Raji (cell line): ENCODE measurements around the gene TGFB1I1.

Source experiments
- POLR2A ChIP-seq: IDR thresholded peaks from 2 replicates; pipeline ENCODE4 v1.6.1; 2011; ENCODE audit warnings: low read depth, low read length, control low read depth; ENCODE audit not compliant: insufficient read depth

Gene TGFB1I1

DNA sequence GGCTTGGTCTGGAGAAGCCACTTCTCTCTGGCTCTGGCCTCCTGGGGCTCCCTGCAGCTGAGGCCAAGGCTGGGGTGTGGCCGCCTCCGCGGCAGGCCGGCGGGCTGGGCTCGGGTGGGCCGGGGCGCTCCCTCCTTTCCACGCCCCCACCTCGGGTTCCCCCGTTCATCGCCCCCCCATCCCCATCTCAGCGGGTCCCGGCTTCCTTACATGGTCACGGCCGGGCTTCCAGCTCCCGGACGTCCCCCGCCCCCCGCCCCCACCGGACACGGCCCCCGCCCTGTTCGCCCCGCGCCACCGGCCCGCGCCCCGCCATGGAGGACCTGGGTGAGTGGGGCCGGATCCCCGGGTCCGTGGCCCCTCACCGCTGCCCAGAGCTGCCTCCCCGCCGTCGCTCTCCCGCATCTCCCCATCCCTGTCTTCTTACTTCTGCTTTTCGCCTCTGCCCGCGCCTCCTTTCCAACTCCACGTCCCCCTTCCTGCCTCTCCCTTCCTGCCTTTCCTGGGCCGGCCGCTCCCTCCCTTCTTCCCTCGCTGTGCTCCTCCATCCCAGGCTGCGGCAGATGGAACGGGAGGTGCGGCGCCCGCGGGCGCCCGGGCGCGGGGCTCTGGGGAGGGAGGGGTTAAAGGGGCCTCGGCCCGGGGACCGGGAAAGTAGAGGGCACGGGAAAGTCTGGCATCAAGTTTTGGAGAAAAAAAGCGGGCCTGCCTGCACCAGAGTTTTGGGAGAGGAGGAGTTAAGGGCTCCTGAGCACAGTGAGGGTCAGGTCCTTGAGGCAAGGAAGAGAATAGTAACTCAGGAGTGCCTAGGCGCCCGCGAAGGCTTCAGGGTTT lies at the start of gene TGFB1I1:
TGFB1I1 (plus strand) TSS at position 278 of the 834 bp plus-strand sequence; CDS start at position 315, 37 bp downstream.
- no peak for TF ChIP-seq POLR2A

DNA sequence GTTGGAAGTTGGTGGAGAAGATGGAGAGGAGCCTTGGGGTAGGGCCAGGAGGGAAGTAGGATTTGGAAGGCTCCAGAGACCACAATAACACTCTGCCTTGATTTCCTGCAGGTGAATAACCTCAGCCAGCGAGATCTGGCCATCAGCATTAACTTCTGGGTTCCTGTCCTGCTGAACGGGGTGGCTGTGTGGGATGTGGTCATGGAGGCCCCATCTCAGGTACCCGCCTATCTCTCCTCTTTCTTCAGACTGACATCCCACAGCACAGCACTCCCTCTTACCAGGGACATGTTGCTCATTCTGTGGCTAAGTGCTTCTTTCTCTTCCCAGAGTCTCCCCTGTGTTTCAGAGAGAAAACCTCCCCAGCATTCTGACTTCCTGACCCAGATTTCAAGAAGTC lies 48.7 kb upstream of the TGFB1I1 start:
- TF ChIP-seq POLR2A, result no peak

DNA sequence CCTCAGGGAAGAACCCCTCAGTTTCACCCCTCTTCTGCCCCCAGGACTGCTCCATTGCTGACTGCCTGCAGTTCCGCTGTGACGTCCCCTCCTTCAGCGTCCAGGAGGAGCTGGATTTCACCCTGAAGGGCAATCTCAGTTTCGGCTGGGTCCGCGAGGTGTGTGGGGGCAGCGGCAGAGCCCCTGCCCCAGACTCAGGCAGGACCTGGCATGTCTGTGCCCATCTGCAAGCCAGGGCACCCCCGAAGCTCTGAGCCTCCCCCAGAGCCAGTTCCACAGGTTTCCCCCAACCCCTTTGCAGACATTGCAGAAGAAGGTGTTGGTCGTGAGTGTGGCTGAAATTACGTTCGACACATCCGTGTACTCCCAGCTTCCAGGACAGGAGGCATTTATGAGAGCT lies 48.2 kb upstream of the TGFB1I1 start:
- TF ChIP-seq POLR2A, result no peak

DNA sequence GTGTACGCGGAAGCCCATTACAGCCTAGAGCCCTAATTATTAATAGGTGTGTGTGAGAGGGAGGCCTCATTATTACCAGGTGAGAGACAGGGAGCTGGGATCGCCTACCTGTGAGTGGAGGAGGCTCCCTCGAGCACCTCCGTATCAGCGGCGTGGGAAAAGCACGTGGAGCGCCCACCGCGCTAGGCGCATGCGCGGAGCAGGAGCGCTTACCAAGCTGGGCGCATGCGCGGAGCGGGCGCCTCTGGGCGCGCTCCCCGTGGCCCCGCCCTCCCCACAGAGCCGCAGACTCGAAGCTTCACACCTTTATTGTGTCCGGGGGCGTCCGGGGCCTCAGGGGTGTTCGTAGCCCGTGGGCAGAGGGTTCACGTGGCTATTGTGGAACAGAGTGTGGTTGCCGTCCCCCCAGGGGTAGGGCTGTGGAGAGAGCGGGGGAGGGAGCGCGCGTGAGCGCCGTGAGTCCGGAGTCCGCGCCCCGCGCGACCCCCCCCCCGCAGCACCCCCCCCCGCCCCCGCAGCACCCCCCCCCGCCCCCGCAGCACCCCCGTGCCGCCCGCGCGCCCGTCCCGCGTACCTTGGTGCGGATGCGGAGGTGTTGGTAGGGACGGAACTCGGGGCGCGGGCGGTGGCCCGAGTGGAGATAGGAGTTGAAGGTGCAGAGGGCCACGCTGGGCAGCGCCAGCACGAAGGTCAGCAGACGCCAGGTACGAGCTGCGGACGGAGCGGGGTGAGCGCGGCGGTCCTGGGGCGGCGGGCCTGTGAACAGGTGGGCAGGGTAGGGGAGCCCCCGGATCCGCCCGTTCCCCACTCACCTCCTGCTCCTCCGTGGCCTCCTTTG lies 44.3 kb upstream of the TGFB1I1 start:
- no peak for TF ChIP-seq POLR2A

DNA sequence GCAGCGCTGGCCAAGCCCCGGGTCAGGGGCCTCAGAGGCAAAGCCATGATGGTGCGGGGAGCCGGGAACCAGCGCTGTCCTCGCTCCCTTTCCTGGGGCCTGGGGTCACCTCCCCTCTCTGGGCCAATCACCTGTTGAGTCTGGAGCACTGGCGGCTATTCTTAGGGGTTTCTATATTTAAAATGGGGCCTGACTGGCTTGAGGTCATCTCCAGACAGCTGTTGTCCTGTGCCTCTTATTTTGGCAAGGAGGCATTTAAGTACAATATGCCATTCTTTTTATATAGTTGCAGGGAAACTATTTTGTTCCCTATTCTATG lies 43.7 kb upstream of the TGFB1I1 start, which contains the start of gene COX6A2:
COX6A2 (minus strand) TSS at position 82 of the 319 bp plus-strand sequence; CDS start at position 47, 35 bp downstream.
- TF ChIP-seq POLR2A, result no peak

DNA sequence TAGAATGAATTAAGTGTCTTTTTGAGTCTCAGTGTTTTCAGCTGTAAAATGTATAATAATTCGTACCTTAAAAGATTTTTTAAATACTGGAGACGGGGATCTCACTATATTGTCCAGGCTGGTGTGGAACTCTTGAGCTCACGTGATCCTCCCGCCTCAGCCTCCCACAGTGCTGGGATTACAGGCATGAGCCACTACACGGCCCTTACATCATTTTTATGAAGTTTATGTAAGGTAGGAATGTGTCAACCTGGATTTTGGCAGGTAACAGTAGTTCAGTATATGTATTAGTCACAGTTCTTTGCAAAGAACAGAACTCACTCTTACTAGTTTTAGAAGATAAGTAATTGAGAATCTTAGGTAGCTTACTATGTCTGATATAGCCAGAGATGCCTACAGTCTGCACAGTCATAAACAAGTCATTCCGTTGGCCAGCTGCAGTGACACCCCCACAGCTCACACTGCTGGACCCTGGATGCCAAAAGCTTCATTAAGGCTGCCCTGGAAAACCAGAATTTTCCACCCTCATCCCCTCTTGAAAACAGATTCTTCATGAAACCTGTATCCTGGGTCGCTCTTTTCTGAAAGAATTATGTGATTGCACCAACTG lies 43.2 kb upstream of the TGFB1I1 start:
- TF ChIP-seq POLR2A, result no peak

DNA sequence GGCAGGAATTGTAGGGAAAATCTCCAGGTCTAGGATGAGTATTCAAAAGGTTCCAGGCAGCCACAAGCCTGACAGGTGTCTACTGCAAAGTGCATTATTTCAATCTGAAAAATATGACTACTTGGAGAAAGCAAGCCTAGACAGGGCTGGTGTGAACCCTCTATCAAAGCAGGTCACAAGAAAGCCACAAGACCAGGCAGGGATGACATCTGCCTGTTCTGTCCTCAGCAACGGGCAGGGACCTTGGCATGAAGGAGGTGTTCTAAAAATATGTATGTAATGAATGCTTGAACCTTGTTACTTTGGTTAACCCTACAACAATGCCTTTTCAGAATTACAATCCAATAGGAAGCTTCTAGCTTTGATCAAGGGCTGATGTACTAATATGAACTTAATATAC lies 42.6 kb upstream of the TGFB1I1 start:
- no peak for TF ChIP-seq POLR2A

DNA sequence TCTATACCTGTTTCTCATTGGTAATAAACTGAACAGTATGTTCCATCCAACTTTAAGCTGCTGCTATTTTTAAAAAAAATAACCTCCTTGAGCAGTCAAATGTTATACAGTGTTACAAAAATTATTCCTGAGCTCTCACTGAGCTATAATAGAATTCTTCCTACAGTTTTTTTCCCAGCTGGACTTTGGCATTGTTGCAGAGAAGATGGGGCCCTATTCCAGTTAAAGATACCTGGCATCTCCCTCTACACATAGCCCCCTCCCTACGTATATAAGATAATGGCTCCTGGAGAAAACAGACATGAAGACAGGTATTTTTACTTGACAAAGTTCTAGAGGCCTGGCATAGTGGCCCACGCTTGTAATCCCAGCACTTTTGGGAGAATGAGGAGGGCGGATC lies 42.2 kb upstream of the TGFB1I1 start:
- TF ChIP-seq POLR2A, result no peak

DNA sequence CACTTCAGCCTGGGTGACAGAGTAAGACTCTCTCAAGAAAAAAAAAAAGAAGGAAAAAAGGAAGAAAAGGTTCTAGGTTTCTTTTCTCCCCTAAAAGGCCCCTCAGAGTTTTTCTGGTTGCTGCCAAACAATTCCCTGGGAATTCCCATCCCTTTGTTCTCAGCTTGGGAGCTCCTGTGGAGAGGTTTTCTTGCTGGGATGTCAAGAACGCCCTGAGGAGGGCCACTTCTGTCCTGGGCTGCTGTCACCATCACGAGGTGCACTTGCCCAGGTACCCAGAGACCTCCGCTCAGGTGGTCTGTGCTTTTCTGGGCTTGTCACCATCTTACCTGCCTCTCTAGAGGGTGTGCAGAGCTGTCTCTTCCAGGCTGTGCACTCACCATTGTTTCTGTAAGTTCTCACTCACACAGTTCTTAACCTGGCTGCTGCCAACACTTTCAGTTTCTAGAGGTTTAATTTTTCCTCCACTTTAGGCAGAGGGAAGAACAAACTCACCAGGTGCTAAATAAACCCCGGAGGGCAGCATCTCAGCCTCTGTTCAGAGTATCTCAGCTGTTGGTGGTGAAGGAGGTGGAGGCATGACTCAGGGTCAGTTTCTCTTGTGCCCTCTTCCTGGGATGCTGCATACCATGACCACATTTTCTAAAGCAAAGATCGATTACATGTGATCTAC lies 41.4 kb upstream of the TGFB1I1 start:
- TF ChIP-seq POLR2A, result no peak

DNA sequence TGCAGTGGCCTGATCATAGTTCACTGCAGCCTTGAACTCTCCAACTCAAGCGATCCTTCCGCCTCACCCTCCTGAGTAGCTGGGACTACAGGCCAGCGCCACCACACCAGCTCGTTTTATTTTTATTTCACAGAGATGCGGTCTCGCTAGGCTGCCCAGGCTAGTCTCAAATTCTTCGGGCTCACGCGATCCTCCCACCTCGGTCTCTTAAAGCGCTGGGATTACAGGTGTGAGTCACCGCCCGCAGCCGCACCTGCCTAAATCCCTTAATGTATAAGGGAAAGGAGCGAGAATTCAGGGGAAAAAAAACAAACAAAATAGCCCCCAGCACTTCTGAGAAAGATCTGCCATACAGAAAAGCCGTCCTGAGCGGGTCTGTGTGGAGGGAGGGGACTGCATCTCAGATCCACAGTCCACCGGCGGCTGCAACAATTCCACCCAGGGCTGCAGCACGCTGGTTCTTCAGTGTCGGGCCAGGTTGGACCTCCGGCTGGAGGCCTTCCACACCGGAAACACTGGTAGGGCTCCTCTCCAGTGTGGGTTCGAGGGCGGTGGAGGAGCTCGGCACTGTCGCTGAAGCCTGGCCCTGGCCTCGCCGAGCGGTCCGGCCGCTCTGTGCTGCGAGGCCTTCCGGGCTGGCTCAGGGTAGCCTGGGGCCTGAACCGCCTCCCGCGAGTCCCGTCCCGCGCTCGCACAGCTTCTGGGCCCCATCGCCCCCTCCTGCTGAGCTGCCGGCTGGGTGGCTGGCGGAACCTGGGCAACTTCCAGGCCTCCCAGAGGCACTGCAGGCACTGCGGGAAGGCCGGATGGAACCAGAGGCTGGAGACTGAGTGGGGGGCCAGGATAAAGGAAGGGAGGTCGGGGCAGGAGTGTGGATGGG lies 36.4 kb upstream of the TGFB1I1 start:
- no peak for TF ChIP-seq POLR2A

DNA sequence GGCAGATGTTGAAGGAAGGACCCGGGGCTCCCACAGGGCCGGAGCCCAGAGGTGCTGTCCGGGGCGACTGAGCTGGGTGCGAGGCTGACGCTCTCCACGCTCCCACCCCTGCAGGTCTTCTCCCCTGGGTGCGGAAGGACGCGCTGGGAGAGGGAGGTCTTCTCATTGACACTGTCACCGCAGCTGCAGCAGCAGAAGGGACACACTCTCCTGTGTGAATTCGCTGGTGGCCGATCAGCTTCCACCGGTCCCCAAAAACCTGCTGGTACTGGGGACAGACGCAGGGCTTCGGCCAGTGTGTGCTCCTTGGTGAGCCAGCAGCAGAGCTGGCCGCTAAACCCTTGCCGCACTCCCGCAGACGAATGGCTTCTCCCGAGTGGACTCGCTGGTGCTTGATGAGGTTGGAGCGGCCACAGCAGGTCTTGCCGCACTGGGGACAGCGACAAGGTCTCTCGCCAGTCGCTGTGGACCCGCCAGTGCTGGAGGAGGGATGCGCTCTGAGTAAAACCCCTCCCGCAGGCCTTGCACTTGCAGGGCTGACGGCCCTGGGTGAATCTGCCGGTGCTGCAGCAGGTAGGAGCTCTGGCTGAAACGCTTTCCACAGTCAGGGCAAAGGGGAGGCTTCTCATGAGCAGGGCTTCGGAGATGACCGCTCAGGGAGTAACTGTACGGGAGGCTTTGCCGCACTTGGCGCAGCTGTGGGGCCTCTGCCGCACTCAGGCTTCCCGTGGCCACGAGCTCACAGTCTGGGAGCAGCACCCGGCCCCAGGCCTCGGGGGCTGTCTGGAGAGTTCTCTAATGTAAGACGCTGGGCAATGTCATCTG lies 35.5 kb upstream of the TGFB1I1 start:
- no peak for TF ChIP-seq POLR2A

DNA sequence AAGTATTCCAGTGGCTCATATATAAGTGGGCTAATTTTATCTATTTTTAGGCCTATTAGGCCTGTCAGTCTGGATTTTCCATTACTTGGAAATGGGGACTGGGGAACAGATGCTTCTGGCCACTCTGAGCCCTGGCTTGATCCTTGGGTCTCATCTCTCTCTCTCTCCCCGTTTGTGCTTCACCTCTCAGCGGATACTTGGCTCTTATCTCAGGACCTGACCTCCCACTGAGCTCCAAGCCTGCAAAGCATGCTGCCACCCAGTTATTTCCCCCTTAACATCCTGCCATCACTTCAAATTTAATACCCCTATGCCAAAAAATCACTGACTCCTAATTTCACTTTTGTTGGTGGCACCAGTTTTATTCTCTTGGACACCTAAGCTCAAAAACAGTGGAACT lies 33.5 kb upstream of the TGFB1I1 start:
- TF ChIP-seq POLR2A, result no peak

DNA sequence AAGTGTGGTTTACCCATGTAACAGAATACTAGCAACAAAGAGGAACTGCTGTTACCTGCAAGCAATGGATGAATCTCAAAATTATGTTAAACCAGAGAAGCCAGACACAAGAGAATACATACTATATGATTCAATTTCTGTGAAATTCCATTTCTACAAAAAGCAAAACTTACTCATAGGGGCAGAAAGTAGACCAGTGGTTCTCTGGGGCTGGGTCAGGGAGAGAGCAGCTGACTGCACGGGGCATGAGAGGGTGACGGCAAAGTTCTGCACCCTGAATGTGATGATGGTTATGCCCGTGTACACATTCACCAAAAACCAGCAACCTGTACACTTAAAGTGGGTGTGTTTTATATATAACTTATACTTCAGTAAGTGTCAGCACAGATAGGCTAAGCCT lies 32.4 kb upstream of the TGFB1I1 start:
- TF ChIP-seq POLR2A, result no peak

DNA sequence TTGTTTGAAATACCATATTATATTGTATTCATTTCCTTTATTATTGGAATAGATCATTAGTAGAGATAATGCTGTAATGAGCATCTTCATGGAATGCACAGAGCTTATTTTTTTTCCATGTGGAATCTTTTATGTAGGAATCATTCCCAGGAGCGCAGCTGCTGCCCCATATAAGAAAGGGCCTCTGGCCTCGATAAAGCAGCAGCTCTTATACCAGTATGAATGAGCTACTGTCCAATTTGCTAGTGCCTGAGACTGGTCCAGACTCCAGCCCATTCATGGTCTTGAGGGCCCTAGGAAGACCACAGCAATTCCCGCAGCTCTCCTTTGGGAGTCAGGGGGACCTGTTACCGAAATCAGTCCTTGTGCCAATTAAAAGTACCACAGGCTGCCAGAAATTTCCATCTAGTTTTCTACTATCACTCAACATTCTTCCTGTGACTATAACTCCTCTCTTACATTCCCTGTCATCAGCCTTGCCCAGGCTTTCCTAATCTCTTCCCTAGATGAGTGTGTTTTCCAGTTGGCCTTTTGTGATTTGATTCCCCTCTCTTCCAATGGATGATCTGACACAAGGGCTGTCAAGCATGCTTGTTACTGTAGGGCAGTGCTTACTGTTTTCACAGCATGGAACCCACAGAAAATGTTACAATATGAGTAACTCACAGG lies 31.3 kb upstream of the TGFB1I1 start:
- TF ChIP-seq POLR2A, result no peak
